GM21786 (cell line): ENCODE data around the gene SV2C.

Source experiments
- ATAC-seq: cut with Tn5 transposase; IDR thresholded peaks from one replicate; pipeline ENCODE4 v1.9.1; 2021; ENCODE audit not compliant: unreplicated experiment

Gene SV2C

DNA sequence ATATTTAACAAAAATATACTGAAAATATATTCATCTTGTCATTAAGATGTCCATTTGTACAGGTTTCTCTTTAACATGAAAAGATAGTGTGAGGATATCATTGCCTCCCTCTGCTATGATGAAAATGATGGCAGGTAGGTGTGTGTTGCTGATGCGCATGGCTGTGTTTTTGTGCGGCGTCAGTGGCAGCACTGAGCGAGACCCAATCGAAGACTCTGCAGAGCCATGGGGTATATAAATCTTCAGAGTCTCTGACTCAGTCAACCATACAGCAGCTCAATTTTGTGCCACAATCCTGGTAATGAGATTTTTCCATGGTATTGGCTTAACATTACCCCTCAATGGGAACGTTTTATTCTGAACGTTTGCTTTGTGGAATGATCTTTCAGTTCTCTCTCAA lies 166.4 kb downstream of the SV2C start:
- ATAC-seq = no peak

DNA sequence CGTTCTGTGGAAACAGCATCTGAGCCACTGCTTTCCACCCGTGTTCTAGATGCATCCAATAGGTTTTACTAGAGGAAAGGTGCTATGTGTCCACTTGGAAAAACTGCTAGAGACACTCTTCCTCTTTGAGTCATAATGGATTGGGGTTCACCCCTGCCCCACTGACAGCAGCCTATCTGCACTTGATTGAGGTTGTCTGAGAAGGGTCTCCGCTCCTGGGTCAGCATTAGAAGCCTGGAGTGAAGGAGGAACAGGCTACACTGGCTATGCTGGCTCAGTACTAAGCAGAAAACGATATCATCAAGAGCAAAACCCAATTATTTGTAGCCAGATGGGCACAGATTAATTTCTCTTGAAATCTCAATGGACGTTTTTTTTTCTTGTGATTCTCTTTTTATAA lies 167.3 kb downstream of the SV2C start:
- no peak for ATAC-seq

DNA sequence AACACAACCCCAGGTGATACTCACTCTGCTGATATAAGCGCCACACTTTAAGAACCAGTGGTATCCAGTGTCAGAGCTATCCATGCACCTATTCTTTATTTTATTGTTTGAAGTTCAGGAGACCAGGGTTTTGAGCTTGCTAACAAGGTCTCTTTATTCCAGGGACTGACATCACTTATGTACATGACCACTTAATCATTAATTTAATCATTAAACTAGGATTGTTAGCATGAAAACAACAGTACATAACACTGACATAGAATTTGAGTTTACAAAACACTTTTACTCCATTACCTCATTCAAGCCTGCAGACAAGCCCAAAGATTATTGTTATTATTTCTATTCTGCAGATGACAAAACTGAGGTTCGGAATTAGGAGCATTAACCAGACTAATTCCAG lies 168.5 kb downstream of the SV2C start:
- ATAC-seq = no peak

DNA sequence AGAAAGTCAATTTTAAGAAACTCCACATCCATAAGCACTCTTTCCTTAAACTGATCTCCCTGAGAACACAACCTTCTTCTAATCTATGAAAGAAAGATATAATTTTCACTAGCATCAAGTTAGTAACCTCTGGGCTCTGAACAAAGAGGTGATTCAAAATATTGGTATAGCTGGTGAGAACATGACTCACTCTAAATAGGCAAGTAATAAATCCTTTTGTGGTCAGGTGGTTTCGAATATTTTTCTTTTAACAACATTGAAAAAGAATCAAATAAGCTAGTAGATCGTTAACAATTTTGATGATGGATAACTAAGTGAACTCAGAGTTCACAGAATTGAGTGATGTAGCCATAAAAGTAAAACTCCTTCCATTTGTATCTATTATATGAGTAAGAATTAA lies 169.3 kb downstream of the SV2C start:
- ATAC-seq = no peak

DNA sequence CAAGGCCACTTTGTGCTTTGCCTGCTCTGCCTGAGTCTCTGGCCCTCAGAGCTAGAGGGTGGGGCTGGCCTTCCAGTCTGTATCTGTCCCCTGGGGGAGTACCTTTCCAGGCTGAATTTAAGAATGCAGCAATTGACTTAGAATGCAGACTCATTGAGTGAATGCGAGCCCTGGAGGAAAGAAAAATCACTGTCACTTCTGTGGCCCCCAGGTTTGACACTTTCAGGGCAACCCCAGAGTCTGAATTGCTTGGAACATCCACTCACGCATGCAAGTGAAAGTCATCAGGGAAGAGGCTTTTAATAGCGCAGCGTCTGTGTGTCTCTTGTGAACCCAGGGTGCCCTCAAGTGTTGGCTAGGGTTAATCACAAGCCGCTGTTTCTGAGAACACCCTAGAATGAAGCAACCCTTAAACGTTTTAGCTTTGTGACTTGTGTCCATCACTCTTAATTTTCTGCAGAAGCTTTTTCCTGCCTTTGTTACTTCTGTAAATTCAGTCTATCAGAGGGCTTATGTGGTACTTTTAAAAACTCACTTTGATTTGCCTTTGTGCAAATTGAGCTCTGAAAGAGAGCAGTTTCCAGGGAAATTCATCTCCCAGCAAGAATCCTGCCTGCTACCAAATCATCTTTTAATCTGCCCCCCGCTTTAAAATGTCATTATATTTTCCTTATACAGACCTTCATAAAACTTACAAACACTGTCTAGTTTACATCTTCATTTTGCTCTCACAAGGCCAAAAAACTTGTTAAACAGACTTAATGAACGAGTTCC lies 173.1 kb downstream of the SV2C start:
- ATAC-seq = peak; percentile 92

DNA sequence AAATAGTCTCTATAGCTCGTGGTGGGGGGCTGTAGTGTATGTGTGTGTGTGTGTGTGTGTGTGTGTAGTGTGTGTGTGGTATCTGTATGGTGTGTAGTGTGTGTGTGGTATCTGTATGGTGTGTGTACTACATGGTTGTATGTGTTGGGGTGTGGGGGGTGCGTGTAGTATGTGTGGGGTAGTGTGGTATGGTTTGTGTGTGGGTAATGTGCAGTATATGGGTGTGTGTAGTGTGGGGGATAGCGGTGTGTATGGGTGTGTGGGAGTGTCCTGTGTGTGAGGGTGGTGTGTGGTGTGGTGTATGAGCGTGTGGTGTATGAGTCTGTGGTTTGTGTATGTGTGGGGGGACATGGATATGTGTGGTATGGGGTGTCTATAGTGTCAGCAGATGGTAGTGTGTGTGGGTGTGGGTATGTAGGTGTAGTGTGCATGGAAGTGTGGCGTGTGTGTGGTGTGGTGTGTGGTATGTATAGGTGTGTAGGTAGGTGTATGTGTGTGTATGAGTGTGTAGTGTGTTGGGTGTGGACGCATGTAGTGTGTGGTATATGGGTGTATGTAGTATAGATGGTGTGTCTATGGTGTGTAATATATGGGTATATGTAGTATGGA lies 174.1 kb downstream of the SV2C start:
- ATAC-seq = no peak

DNA sequence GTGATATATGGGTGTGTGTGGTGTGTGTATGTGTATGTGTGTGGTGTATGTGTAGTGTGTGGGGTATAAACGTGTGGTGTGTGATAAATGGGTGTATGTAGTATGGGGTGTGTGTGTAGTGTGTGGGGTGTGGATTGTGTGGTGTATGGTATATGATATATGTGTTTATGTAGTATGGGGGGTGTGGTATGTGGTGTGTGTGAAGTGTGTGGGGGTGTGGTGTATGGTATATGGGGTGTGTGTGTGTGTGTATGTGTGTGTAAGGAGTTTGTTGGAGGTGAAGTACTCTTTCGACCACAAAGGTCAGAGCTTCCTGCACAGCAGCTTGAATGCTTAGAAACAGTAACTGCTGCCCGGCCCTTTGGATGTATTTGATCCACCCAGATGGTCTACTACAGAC lies 174.7 kb downstream of the SV2C start:
- no peak for ATAC-seq

DNA sequence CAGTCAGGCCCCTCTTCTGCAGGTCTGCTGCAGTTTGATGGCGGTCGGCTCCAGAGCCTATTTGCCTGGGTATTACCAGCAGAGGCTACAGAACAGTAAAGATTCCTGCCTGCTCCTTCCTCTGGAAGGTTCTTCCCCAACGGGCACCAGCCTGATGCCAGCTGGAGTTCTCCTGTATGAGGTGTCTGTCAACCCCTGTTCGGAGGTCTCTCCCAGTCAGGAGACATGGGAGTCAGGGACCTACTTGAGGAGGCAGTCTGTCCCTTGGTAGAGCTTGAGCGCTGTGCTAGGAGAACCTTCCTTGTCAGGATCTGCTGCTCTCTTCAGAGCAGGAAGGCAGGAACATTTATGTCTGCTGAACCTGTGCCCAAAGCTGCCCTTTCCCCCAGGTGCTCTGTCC lies 181.5 kb downstream of the SV2C start:
- ATAC-seq = no peak

DNA sequence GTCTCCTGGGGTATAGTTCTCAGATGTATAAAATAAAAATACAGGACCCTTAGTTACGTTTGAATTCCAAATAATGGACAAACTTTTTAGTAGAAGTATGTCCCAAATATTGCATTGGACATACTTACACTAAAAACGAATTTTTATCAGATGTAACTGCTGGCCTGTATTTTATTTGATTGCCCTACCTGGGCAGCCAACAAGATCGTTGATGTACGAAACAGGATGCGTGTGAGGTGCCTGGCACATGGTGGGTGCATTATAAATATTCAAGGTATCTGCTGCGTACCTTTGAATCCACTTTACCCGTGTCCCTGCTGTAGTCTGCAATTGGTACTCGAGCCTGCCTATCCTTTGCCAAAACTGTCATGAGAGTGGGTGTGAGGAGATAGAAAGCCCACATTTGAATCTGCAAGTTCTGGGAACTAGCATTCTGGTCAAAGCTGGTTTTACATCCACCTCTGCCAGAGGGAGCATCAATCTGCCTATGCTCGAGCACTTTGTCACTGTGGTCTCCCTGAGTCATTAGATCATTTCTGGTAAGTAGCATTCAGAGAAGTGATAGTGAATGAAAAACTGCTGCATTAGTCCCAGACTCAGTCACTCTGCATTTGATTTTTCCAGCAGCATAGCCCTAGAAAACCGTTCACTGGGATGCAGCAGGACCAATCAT lies 186.2 kb downstream of the SV2C start:
- ATAC-seq = no peak

DNA sequence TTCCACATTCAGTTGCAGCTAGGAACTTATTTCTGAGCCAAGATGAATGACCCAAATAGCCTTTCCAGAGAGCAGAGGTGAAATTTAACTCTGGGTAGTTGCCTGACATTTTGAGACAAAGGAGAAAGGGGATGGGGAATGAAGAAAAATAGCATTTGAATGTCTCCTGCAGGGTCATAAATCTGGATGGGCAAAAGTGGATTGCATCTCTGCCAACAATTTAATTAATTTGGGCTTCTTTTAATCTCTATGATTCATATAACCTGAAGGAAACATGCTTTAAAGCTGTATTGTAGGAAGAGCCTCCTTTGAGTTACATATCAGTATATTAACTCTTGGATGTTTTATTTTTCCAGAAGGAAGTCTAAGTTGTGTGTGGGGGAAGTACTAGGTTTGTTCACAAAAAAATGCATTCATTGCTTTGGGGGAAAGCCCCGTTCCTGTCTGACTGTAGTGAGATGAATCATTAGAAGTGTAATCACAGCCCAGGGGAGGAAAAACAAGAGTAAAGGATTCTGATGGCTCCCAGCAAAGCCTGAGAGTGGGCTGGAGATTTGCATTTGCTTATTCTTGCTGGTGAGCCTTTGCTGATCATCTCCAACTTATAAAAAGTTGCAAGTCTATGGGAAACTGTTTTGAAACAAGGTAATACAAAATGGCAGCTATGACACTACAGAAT lies 186.9 kb downstream of the SV2C start:
- ATAC-seq = no peak

DNA sequence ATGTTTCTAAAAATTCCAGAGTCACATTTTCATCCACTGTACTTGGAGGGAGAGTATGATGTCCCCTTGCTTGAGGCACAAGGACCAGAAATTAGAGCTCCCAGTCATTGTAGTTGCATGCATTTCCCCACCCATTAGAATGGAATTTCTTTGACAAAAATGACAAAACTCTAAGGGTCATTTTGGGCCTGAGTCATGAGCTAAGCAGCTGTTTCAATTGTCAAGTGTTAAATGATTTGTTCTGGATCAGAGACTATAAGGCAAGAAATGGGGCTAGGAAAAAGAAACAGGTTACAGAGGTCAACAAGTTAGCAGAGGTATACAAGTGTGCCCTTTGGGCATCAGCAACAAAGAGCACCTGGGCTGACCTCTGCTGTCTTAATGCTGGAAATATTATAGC lies 188.7 kb downstream of the SV2C start:
- no peak for ATAC-seq

DNA sequence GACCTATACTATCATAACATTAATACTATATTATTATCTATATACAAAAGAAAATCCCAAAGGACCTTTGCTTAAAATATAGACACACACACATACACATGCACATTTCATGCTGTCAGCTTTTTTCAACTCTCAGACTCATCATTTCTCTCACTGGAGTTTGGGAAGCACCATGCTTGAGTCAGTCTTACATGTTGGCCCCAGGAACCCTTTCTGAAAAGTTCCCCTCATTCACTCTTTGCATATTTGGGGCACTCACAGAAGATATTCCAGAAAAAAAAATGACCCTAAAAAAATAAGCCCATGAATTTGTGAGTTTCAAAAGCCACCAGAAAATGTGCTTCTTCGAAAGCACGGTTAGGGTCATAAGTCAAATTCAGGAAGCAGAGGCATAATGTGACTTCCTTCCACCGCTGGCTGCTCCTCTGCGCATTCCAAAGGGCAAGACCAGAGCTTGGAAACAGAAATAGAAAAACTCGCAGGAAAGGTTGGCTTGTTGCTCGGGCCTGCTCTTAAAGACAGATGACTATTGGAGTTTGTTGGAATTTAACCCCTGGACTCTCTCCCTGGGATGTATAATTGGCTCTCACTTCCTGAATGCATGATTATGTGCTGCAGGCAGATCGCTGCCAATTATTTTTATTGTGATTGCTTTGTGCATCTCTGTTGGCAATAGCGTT lies 190.2 kb downstream of the SV2C start:
- ATAC-seq = no peak

DNA sequence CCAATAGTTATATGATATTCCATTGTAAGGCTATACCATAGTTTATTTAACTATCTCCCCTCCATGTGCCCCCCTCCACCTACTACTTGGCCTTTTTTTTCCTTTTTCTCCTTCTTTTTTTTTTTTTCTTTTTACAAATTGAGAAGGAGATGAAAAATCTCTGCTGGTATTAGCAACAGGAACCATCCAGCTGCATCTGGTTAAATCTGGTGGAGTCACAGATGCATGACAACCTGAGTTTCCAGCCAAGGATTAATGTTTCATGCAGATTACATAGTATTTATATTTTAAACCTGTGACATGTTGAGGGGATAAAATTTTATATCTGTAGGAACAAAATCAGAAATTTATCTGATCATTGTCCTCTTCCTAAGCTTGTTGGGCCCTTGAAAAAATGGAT lies 191.4 kb downstream of the SV2C start:
- ATAC-seq = no peak

DNA sequence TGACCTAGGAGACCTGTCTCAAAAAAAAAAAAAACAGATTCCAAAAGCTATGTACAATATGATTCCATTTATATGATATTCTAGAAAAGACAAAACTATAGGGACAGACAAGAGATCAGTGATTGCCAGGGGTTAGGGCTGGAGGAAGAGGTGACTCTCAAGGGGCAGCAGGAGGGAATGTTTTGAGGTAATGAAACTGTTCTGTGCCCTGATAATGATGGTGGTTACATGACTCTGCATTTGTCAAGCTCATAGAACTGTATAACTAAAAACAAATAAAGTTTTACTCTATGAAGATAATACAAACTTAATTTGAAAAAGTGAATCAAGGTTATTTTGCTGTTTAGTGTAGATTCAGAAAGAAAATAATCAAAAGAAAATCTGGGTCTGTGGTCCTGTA lies 194.6 kb downstream of the SV2C start:
- ATAC-seq = no peak

DNA sequence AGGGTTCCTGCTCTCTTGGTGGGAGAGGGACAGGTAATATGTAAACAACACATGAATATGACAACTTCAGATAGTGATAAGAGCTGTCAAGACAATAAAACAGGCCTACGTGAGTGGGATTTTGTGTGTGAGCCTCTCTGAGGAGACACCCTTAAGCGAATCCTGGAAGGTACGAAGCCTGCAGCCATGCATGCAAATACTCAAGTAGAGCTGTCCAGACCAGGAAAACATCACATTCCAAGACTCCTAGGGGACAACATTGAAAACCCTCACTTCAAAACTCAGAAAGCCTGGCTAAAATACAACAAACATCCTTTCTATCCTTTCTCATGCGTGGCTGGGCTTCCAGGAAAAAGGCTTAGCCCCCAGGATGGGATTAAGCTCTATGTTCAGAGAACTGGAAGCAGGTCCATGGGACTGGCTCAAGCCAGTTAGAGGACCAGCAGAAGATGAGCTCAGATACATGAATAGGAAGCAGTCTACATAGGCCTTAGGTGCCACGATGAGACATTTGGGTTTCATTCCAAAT lies 195.1 kb downstream of the SV2C start:
- no peak for ATAC-seq

DNA sequence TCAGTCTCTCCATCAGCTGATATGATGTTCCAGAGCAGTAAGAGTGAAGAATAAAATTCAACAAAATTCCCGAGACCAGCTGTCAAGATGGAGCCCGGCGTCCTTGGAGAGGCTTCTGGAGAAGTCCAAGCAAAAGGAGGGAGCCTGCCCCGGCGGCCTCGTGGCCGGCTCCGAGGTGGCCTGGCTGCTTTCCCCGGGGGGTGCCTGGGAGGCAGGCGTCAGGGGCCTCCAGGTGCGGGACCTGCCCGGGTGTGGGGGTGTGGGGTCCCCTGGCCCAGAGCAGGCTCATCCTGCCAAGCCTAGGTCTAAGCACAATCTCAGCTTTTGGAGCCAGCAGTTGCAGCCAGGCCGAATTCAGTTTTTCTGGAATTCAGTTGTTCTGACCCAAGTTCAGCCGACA lies 197.3 kb downstream of the SV2C start:
- ATAC-seq = no peak

DNA sequence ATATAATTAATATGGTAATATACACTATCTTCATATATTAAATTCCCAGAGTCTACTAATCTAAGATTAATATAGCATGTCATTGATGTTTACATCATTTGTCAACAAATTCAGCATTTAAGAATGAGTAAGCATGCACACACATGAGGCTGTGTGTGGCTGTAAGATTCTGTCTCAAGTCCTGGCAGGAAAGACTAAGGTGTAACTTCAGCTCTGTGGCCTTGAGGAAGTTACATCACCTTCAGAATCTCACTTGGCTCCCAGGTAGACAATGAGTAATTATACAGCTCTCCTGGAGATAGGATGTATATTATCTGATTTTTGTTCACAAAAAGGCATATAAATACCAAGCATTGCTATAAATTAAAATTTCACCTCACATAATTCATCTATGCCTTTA lies 200.5 kb downstream of the SV2C start:
- ATAC-seq = no peak

DNA sequence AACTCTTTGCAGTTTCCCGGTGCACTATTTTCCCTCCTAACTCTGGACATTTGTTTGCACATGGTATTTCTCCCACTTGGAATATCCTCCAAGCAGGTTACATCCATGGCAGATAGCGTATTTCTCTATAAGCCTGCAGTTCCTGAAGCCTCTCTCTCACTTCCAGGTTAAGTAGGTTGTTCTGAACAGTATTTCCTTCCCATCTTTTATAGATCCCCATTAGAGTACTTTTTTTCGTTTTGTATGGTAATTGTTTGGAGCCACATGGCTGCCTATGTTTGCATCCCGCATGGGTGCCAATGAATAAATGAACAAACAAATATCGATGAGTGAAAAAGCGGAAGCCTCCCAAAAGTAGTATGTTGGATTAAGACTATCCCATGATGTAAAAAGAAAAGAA lies 206.5 kb downstream of the SV2C start:
- no peak for ATAC-seq

DNA sequence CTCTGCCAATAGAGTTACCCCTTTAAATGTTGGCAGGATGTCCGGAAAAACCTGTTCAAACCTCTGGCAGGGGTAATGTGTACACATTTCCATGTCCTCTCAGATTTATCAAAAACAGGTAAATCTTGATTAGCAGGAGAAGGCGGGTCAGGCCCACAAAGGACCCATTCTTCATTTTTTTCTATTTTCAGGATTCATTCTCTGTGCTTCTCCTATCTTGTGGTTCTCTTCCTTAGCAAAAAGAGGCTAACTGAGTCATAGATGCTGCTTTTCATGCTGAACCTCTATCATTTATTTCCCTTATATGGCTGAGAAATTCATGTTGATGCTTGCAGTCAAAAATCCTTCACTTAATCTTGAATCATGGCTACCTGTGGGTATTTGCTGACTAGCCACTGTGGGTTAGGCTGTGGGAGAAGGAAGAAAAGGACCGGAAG lies 207.2 kb downstream of the SV2C start:
- no peak for ATAC-seq

DNA sequence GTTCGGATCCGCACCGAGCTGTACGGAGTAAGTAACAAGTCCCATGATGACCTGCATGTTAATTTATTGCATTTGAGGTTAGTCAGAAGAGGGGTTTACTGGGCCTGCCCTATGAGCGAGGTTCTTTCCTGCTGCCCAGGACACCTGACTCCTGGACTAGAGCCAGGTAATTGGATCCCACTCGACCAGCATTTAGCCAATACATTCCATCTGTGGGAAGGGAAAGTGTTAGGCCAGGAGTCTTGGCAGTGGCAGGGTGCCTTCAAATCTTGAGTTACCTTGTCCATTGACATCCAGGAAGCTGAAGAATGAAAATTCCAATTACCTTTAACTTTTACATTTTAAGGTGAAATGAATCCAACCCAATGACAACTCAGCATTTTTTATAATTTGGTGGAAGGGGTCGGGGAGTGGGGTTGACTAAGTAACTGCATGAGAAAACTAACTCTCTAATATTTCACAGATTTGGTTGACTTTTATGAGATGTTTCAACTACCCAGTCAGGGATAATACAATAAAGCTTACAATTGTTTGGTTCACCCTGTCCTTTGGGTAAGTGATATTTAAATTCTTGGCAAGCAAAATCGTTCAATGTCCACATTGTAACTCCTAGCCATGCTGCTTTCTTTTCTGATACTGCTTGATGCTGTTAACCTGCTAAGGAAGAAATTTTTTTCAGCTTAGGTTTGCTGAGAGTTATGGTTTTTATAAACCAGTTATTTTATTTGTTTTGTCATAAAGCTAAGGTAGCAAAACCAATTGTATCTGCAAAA lies 208.3 kb downstream of the SV2C start:
- ATAC-seq = no peak
